ENCODE data around the gene NRK.

DNA sequence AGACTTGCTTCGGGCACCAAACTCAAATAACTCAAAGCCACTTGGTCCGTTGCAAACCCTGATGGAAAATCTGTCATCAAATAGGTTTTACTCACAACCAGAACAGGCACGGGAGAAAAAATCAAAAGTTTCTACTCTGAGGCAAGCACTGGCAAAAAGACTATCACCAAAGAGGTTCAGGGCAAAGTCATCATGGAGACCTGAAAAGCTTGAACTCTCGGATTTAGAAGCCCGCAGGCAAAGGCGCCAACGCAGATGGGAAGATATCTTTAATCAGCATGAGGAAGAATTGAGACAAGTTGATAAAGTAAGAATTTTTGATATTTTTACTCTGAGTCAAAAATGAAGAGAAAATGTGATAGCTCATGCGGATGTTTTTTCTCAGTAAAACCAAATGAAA, 87.2 kb downstream of the NRK start:
- TF ChIP-seq, protein P1, sequence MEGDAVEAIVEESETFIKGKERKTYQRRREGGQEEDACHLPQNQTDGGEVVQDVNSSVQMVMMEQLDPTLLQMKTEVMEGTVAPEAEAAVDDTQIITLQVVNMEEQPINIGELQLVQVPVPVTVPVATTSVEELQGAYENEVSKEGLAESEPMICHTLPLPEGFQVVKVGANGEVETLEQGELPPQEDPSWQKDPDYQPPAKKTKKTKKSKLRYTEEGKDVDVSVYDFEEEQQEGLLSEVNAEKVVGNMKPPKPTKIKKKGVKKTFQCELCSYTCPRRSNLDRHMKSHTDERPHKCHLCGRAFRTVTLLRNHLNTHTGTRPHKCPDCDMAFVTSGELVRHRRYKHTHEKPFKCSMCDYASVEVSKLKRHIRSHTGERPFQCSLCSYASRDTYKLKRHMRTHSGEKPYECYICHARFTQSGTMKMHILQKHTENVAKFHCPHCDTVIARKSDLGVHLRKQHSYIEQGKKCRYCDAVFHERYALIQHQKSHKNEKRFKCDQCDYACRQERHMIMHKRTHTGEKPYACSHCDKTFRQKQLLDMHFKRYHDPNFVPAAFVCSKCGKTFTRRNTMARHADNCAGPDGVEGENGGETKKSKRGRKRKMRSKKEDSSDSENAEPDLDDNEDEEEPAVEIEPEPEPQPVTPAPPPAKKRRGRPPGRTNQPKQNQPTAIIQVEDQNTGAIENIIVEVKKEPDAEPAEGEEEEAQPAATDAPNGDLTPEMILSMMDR (IDR thresholded peaks at IDR 0.05): no peak
- TF ChIP-seq POLR2A (IDR thresholded peaks at IDR 0.05): no peak
